Neural cell (in vitro differentiated cells): Measurements from ENCODE around the gene SHMT2.

Experiments
- REST ChIP-seq: IDR thresholded peaks from 2 replicates; pipeline ENCODE4 v1.6.1; 2012; ENCODE audit warnings: borderline replicate concordance
- SMC3 ChIP-seq: fragments of 450-650 bp; conservative IDR thresholded peaks from 2 replicates; pipeline ENCODE4 v1.6.1; 2014; ENCODE audit warnings: antibody characterized with exemption, mild to moderate bottlenecking, moderate library complexity; ENCODE audit not compliant: poor library complexity
- TF ChIP-seq, protein P1 (sequence below): fragments of 450-650 bp; IDR thresholded peaks from 2 replicates; pipeline ENCODE4 v1.5.1; 2014; ENCODE audit warnings: antibody characterized with exemption, mild to moderate bottlenecking, moderate library complexity; ENCODE audit not compliant: poor library complexity, severe bottlenecking

GRCh38 chr12:57199191-57199590 is 30.3 kb upstream of the SHMT2 start:
- TF ChIP-seq, protein P1, sequence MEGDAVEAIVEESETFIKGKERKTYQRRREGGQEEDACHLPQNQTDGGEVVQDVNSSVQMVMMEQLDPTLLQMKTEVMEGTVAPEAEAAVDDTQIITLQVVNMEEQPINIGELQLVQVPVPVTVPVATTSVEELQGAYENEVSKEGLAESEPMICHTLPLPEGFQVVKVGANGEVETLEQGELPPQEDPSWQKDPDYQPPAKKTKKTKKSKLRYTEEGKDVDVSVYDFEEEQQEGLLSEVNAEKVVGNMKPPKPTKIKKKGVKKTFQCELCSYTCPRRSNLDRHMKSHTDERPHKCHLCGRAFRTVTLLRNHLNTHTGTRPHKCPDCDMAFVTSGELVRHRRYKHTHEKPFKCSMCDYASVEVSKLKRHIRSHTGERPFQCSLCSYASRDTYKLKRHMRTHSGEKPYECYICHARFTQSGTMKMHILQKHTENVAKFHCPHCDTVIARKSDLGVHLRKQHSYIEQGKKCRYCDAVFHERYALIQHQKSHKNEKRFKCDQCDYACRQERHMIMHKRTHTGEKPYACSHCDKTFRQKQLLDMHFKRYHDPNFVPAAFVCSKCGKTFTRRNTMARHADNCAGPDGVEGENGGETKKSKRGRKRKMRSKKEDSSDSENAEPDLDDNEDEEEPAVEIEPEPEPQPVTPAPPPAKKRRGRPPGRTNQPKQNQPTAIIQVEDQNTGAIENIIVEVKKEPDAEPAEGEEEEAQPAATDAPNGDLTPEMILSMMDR, result no peak
- TF ChIP-seq SMC3, result no peak
- no peak for TF ChIP-seq REST
